ENCODE results near the gene KREMEN1.

KREMEN1 gene

DNA sequence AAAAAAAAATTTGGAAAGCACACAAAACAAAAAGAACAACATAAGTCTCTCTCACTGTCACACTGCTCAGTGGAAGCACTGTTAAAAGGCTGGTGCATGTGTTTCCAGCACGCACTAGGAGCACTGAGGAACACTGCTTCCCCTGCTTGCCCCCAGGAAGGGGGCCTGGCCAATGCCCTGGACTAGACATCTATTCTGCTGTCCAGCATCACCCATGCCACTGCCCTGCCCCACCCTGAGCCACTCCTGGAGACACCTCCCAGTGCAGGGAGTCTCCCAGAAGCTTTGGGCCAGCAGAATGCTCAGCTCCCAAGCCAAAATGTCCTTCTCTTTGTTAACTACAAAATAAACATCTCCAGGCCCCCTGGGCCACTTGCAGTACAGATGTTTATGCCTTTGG is 83.1 kb downstream of the KREMEN1 start:
- Histone ChIP-seq H3K4me3 (ENCODE audit: low read depth, low read length) (no peak overlapping the region), H3K4me1 (ENCODE audit: control insufficient read depth, insufficient read depth, low read length) (peaks cover 27% of the 10 kb centered on the region), H3K9ac (ENCODE audit: low read depth, low read length) (no peak overlapping the region), H3K27ac (ENCODE audit: low read depth, low read length) (no peak overlapping the region), H3K27me3 (ENCODE audit: control insufficient read depth, insufficient read depth, low read length) (no peaks in the 10 kb centered on the region), H3K9me3 (ENCODE audit: control insufficient read depth, insufficient read depth, low read length) (no peaks in the 10 kb centered on the region), H3K36me3 (ENCODE audit: control insufficient read depth, insufficient read depth, low read length) (no peaks in the 10 kb centered on the region)

DNA sequence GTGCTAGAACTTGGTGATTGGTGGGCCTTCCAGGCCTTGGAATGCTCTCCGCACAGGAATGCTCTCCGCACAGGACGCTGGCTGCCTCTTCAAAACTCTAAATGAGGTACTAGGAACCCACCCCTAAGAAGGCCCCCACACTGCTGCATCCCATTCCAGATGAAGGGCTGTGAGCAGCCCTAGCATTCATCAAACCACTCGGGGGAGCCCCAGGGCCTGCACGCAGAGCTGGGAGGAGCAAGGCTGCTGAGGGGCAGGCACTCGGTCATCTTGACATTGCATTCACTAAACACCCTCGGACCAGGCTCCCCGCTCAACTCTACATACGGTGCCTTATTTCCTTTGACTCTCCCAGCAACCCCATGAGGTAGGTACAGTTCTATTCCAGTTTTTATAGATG is 83.7 kb downstream of the KREMEN1 start:
- Histone ChIP-seq H3K27ac (ENCODE audit: low read depth, low read length) (no peak overlapping the region), H3K9ac (ENCODE audit: low read depth, low read length) (no peak overlapping the region), H3K27me3 (ENCODE audit: control insufficient read depth, insufficient read depth, low read length) (no peaks in the 10 kb centered on the region), H3K4me1 (ENCODE audit: control insufficient read depth, insufficient read depth, low read length) (peaks cover 22% of the 10 kb centered on the region), H3K9me3 (ENCODE audit: control insufficient read depth, insufficient read depth, low read length) (no peaks in the 10 kb centered on the region), H3K36me3 (ENCODE audit: control insufficient read depth, insufficient read depth, low read length) (no peaks in the 10 kb centered on the region), H3K4me3 (ENCODE audit: low read depth, low read length) (no peak overlapping the region)

DNA sequence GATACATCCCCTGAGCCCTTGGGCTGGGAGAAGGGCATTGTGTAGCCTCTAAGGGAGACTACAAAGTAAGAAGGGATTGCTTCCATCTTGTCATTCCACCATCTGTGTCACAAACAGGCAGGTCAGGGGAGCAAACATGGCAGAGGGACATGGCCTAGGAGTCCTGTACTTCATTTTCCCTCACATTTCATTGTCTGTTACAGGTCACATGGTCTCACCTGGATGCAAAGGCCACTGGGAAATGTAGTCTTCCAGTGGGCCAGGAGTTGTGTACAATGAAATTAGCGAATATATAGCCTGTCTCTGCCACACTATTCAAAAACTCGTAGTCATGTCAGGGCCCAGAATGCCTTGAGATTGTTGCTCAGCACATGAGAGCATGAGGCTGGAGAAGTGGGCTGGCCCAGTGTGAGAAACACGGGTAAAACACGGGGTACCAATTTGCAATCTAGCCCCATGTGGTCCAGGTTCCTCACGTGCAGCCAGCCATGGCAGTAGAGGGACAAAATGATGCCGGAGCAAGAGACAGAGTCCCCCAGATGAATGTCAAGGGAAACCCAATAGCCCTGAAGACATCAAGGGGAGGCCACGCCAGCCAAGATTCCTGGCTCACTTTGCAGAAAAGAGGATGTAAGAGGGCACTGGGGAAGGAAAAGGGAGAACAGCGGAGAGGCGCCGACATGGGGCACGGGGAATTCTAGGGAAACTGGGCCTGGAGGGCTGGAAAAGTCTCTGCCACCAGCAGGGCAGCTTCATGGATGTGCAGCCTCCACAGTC is 85.1 kb downstream of the KREMEN1 start:
- Histone ChIP-seq H3K27me3 (ENCODE audit: control insufficient read depth, insufficient read depth, low read length) (no peaks in the 10 kb centered on the region), H3K27ac (ENCODE audit: low read depth, low read length) (no peak overlapping the region), H3K9me3 (ENCODE audit: control insufficient read depth, insufficient read depth, low read length) (no peaks in the 10 kb centered on the region), H3K4me3 (ENCODE audit: low read depth, low read length) (no peak overlapping the region), H3K36me3 (ENCODE audit: control insufficient read depth, insufficient read depth, low read length) (no peaks in the 10 kb centered on the region), H3K4me1 (ENCODE audit: control insufficient read depth, insufficient read depth, low read length) (peaks cover 11% of the 10 kb centered on the region), H3K9ac (ENCODE audit: low read depth, low read length) (no peak overlapping the region)

DNA sequence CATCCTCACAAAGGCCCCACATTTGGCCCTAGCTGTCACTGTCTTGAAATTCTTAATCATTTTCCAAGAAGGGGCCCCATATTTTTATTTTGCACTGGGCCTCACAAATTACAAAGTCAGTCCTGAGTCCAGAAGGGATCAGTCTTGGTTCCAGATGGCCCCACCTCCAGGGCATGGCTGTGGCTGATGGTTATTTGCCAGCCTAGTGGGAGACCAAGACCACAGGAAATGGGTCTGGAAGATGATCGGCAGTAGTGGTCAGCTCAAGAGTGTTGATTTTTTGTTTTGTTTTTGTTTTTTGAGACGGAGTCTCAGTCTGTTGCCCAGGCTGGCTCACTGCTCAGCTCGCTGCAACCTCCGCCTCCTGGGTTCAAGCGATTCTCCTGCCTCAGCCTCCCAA is 85.7 kb downstream of the KREMEN1 start:
- no peaks in the 10 kb centered on the region for H3K9me3 ChIP-seq (ENCODE audit: control insufficient read depth, insufficient read depth, low read length)
- no peak overlapping the region for H3K4me3 ChIP-seq (ENCODE audit: low read depth, low read length)
- H3K27ac ChIP-seq (ENCODE audit: low read depth, low read length) = no peak overlapping the region
- H3K4me1 ChIP-seq (ENCODE audit: control insufficient read depth, insufficient read depth, low read length) = peaks cover 6% of the 10 kb centered on the region
- H3K36me3 ChIP-seq (ENCODE audit: control insufficient read depth, insufficient read depth, low read length) = no peaks in the 10 kb centered on the region
- no peaks in the 10 kb centered on the region for H3K27me3 ChIP-seq (ENCODE audit: control insufficient read depth, insufficient read depth, low read length)
- H3K9ac ChIP-seq (ENCODE audit: low read depth, low read length) = no peak overlapping the region

DNA sequence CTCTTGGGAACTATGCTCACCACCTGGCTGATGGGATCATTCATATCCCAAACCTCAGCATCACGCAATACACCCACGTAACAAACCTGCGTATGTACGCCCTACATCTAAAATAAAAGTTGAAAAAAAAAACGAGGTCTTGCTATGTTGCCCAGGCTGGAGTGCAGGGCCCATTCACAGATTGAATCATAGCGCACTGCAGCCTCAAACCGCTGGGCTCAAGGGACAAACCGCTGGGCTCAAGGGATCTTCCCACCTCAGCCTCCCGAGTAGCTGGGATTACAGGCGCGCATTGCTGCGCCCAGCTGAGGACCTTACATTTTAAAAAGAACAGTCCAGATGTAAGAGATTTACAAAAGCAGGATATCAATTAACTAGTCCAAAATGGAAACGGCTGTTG is 91.0 kb downstream of the KREMEN1 start:
- no peaks in the 10 kb centered on the region for H3K4me1 ChIP-seq (ENCODE audit: control insufficient read depth, insufficient read depth, low read length)
- H3K4me3 ChIP-seq (ENCODE audit: low read depth, low read length) = no peak overlapping the region
- H3K27me3 ChIP-seq (ENCODE audit: control insufficient read depth, insufficient read depth, low read length) = no peaks in the 10 kb centered on the region
- H3K36me3 ChIP-seq (ENCODE audit: control insufficient read depth, insufficient read depth, low read length) = no peaks in the 10 kb centered on the region
- H3K9ac ChIP-seq (ENCODE audit: low read depth, low read length) = no peak overlapping the region
- no peak overlapping the region for H3K27ac ChIP-seq (ENCODE audit: low read depth, low read length)
- no peaks in the 10 kb centered on the region for H3K9me3 ChIP-seq (ENCODE audit: control insufficient read depth, insufficient read depth, low read length)

DNA sequence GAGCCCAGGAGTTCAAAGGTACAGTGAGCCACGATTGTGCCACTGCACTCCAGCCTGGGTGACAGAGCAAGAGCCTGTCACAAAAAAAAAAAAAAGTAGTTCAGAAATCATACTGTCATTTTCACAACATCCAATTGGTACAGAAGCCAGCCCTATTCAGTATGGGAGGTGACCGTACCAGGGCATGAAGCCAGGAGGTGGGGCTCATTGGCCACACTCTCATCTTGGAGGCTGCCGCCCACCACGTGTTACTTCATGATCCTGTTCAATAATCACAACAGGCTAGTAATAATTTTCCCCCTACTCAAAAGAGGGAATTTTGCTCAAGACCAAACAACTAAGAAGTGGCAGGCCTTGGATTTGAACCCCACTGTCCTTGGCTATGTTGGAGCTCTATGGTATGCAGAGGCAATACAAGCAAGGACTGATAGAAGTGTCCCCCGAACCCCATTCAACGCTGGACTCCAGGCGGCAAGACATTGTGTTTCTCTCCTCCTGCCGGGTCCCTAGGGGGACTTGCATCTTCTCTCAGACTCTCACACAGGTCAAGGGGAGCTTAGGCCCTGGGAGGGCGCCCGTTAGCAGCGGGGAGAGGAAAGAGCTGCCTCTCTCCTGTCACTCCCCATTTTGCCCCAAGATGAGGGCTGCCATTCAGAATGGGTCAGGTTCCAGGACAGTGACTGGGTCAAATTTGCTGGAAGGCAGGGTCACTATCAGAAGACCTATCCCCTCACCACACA is 92.7 kb downstream of the KREMEN1 start:
- Histone ChIP-seq H3K9ac (ENCODE audit: low read depth, low read length) (no peak overlapping the region), H3K36me3 (ENCODE audit: control insufficient read depth, insufficient read depth, low read length) (no peaks in the 10 kb centered on the region), H3K27ac (ENCODE audit: low read depth, low read length) (no peak overlapping the region), H3K27me3 (ENCODE audit: control insufficient read depth, insufficient read depth, low read length) (no peaks in the 10 kb centered on the region), H3K9me3 (ENCODE audit: control insufficient read depth, insufficient read depth, low read length) (no peaks in the 10 kb centered on the region), H3K4me3 (ENCODE audit: low read depth, low read length) (no peak overlapping the region), H3K4me1 (ENCODE audit: control insufficient read depth, insufficient read depth, low read length) (no peaks in the 10 kb centered on the region)

DNA sequence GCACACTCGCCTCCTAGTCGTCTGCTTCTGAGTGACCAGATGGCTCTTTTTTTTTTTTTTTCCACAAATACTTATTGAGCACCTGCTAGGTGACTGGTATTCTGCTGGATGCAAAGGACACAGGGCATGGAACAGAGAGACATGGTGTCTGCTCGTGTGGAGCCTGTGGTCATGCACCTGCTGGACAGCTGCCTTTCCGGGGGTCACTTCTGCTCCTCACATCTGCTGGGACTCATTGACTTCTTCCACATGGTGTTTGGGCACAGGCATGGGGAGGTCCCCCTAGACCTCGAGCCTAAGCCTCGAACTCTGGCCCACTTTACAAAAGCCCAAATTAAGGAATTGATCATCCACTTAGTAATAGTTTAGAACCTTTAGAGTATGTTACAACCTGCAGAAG is 93.3 kb downstream of the KREMEN1 start:
- no peak overlapping the region for H3K9ac ChIP-seq (ENCODE audit: low read depth, low read length)
- H3K4me1 ChIP-seq (ENCODE audit: control insufficient read depth, insufficient read depth, low read length) = no peaks in the 10 kb centered on the region
- no peak overlapping the region for H3K27ac ChIP-seq (ENCODE audit: low read depth, low read length)
- H3K27me3 ChIP-seq (ENCODE audit: control insufficient read depth, insufficient read depth, low read length) = no peaks in the 10 kb centered on the region
- no peak overlapping the region for H3K4me3 ChIP-seq (ENCODE audit: low read depth, low read length)
- H3K9me3 ChIP-seq (ENCODE audit: control insufficient read depth, insufficient read depth, low read length) = no peaks in the 10 kb centered on the region
- no peaks in the 10 kb centered on the region for H3K36me3 ChIP-seq (ENCODE audit: control insufficient read depth, insufficient read depth, low read length)

DNA sequence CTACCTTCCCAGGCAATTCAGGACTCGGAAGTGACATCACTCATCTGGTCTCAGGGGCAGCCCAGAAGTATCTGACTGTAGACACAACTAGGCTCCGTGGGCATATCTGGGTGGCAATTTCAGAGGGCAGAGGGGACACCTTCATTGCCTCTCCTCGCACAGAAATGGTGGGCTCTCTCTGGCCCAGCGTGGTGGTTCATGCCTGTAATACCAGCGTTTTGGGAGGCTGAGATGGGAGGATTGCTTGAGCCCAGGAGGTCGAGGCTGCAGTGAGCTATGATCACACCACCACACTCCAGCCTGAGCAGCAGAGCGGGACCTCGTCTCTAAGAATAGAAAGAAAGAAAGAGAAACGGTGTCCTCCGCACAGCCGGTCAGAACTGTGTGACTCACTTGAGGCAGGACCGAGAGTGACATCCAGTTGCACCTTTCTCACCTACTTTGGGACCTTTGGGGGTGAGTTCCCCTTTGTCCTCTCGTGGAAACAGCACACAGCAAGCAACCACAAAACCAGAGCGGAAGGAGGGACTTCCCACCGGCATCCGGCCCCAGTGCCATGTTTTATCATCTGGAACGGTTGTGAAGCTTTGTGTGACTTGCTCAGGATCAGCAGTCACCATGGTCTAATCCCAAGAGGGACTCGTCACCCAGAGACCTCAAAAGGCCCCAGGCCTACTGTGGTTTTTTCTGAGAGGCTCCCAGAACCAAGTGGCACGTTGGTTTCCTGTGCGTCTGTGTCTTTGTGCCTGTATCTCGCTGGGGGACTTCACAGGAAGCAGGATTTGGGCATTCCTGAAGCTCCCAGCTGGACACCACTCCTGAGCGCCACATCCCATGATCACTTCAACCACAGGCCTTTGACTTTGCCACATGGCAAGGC is 94.4 kb downstream of the KREMEN1 start:
- Histone ChIP-seq H3K27ac (ENCODE audit: low read depth, low read length) (no peak overlapping the region), H3K4me3 (ENCODE audit: low read depth, low read length) (no peak overlapping the region), H3K9ac (ENCODE audit: low read depth, low read length) (no peak overlapping the region), H3K4me1 (ENCODE audit: control insufficient read depth, insufficient read depth, low read length) (no peaks in the 10 kb centered on the region), H3K9me3 (ENCODE audit: control insufficient read depth, insufficient read depth, low read length) (no peaks in the 10 kb centered on the region), H3K36me3 (ENCODE audit: control insufficient read depth, insufficient read depth, low read length) (no peaks in the 10 kb centered on the region), H3K27me3 (ENCODE audit: control insufficient read depth, insufficient read depth, low read length) (no peaks in the 10 kb centered on the region)

DNA sequence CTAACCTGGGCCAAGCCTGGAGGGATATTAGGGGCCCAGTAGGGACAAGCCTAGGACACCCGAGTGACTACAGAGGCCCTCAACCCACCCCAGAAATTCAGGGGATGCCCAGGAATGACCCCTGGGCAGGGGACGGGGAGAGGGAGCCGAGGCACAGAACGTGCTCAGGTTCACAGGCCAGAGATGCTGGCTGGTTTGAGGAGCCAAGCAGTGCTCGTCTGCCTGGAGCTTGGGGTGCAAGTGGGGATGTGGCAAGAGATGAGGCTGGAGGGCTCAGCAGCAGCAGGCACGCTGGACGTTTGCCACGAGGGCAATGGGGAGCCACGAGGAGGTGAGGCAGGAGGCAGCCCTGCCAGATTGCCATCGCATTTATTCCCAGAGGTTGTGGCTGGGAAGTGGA is 98.9 kb downstream of the KREMEN1 start:
- no peaks in the 10 kb centered on the region for H3K4me1 ChIP-seq (ENCODE audit: control insufficient read depth, insufficient read depth, low read length)
- no peaks in the 10 kb centered on the region for H3K27me3 ChIP-seq (ENCODE audit: control insufficient read depth, insufficient read depth, low read length)
- H3K36me3 ChIP-seq (ENCODE audit: control insufficient read depth, insufficient read depth, low read length) = no peaks in the 10 kb centered on the region
- H3K4me3 ChIP-seq (ENCODE audit: low read depth, low read length) = no peak overlapping the region
- no peak overlapping the region for H3K9ac ChIP-seq (ENCODE audit: low read depth, low read length)
- H3K9me3 ChIP-seq (ENCODE audit: control insufficient read depth, insufficient read depth, low read length) = peaks cover 2% of the 10 kb centered on the region; the same call in 1 of the 2 replicates
- H3K27ac ChIP-seq (ENCODE audit: low read depth, low read length) = no peak overlapping the region

DNA sequence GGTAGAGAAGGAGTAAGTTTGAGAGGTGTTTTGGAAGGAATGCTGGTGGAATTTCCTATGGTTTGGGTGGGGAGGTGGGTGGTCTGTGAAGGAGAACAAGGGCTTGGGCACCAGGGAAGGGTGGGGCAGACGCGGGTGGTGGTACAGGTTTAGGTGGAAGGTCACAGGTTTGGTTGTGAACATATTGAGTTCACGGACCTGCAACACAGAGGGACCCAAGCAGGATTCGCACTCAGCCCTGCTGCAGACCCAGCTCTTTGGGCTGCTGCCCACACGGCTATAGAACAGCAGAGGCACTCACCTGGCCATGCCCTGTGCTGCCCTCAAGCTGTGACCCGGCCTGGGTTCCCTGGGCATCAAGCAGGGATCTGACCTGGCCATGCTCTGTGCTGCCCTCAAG is 99.4 kb downstream of the KREMEN1 start:
- H3K9ac ChIP-seq (ENCODE audit: low read depth, low read length) = no peak overlapping the region
- H3K4me3 ChIP-seq (ENCODE audit: low read depth, low read length) = no peak overlapping the region
- H3K4me1 ChIP-seq (ENCODE audit: control insufficient read depth, insufficient read depth, low read length) = no peaks in the 10 kb centered on the region
- H3K36me3 ChIP-seq (ENCODE audit: control insufficient read depth, insufficient read depth, low read length) = no peaks in the 10 kb centered on the region
- no peaks in the 10 kb centered on the region for H3K27me3 ChIP-seq (ENCODE audit: control insufficient read depth, insufficient read depth, low read length)
- H3K9me3 ChIP-seq (ENCODE audit: control insufficient read depth, insufficient read depth, low read length) = peaks cover 2% of the 10 kb centered on the region; the same call in 1 of the 2 replicates
- H3K27ac ChIP-seq (ENCODE audit: low read depth, low read length) = no peak overlapping the region

Data from HUES48 (cell line).